Measurements from ENCODE around the gene ANKRD39. TPM values are rescaled to one million over a fixed set of nuclear protein-coding genes. Genes with fewer than 3 reads are reported as not detected.
A peak's percentile ranks its signal among the peaks of the same experiment; 100 is the strongest.

ANKRD39 gene
- total RNA-seq, 1 experiment from 2014 or later: 19.3 TPM

- no TSS peak for BruUV-seq (replicated peaks)
- Histone ChIP-seq H3K9me3 (no peaks in the 10 kb centered on the region), H3K36me3 (ENCODE audit: control insufficient read depth, insufficient read depth, low read length) (no peaks in the 10 kb centered on the region), H3K27me3 (replicated peaks; ENCODE audit: control insufficient read depth, insufficient read depth, low read length) (no peaks in the 10 kb centered on the region), H3K4me3 (ENCODE audit: low read depth, low read length) (no peak overlapping the region), H3K4me1 (peaks cover 24% of the 10 kb centered on the region)
- peaks cover 13% of the 10 kb centered on the region for H3K4me1 Mint-ChIP-seq (ENCODE audit: low read depth, unreplicated experiment)
- H3K27ac Mint-ChIP-seq (ENCODE audit: unreplicated experiment): no peak overlapping the region
- H3K9me3 Mint-ChIP-seq (ENCODE audit: unreplicated experiment): no peaks in the 10 kb centered on the region
- peak in 1 of 2 experiments; percentile 25 for DNase-seq
- ChIA-PET POLR2A (no interaction called here), CTCF (no interaction called here)
- TF ChIP-seq CTCF (IDR thresholded peaks at IDR 0.05; ENCODE audit: insufficient read depth in 1 of 2, low read depth in 1 of 2, low read length in 1 of 2, severe bottlenecking in 1 of 2, unreplicated experiment in 1 of 2): no peak
- H3K36me3 Mint-ChIP-seq (ENCODE audit: insufficient read depth, unreplicated experiment): no peaks in the 10 kb centered on the region
- intact Hi-C loops (cut with micrococcal nuclease; ENCODE audit: unreplicated experiment): no loop called here
- H3K27me3 Mint-ChIP-seq (ENCODE audit: insufficient read depth, unreplicated experiment): no peaks in the 10 kb centered on the region
- H3K4me3 Mint-ChIP-seq (ENCODE audit: unreplicated experiment): no peak overlapping the region
Observed at GRCh38 chr2:96893289-96894150, 35.7 kb upstream of the ANKRD39 start.

GRCh38 chr2:96891591-96892333 is 33.9 kb upstream of the ANKRD39 start:
- Mint-ChIP-seq H3K9me3 (ENCODE audit: unreplicated experiment) (no peaks in the 10 kb centered on the region), H3K4me3 (ENCODE audit: unreplicated experiment) (no peak overlapping the region), H3K27ac (ENCODE audit: unreplicated experiment) (no peak overlapping the region), H3K36me3 (ENCODE audit: insufficient read depth, unreplicated experiment) (no peaks in the 10 kb centered on the region), H3K27me3 (ENCODE audit: insufficient read depth, unreplicated experiment) (no peaks in the 10 kb centered on the region), H3K4me1 (ENCODE audit: low read depth, unreplicated experiment) (peaks cover 29% of the 10 kb centered on the region)
- no peak overlapping the region for H3K4me3 ChIP-seq (ENCODE audit: low read depth, low read length)
- no TSS peak for BruUV-seq (replicated peaks)
- H3K36me3 ChIP-seq (ENCODE audit: control insufficient read depth, insufficient read depth, low read length): no peaks in the 10 kb centered on the region
- H3K9me3 ChIP-seq: no peaks in the 10 kb centered on the region
- H3K27me3 ChIP-seq (replicated peaks; ENCODE audit: control insufficient read depth, insufficient read depth, low read length): no peaks in the 10 kb centered on the region
- no peak for DNase-seq
- no peak for TF ChIP-seq CTCF (IDR thresholded peaks at IDR 0.05; ENCODE audit: insufficient read depth in 1 of 2, low read depth in 1 of 2, low read length in 1 of 2, severe bottlenecking in 1 of 2, unreplicated experiment in 1 of 2)
- ChIA-PET POLR2A (no interaction called here), CTCF (no interaction called here)
- H3K4me1 ChIP-seq: peaks cover 38% of the 10 kb centered on the region
- intact Hi-C loops (cut with micrococcal nuclease; ENCODE audit: unreplicated experiment): no loop called here

GRCh38 chr2:96890726-96891385 is 33.0 kb upstream of the ANKRD39 start:
- no peak overlapping the region for H3K27ac Mint-ChIP-seq (ENCODE audit: unreplicated experiment)
- intact Hi-C loops (cut with micrococcal nuclease; ENCODE audit: unreplicated experiment): no loop called here
- H3K9me3 ChIP-seq: no peaks in the 10 kb centered on the region
- H3K4me3 Mint-ChIP-seq (ENCODE audit: unreplicated experiment): no peak overlapping the region
- H3K27me3 Mint-ChIP-seq (ENCODE audit: insufficient read depth, unreplicated experiment): no peaks in the 10 kb centered on the region
- BruUV-seq (replicated peaks): no TSS peak
- no peaks in the 10 kb centered on the region for H3K9me3 Mint-ChIP-seq (ENCODE audit: unreplicated experiment)
- H3K4me1 Mint-ChIP-seq (ENCODE audit: low read depth, unreplicated experiment): peaks cover 34% of the 10 kb centered on the region
- H3K4me3 ChIP-seq (ENCODE audit: low read depth, low read length): no peak overlapping the region
- no peaks in the 10 kb centered on the region for H3K36me3 Mint-ChIP-seq (ENCODE audit: insufficient read depth, unreplicated experiment)
- CTCF ChIA-PET: interaction anchor here (0.8 to 1.4 kb wide), 4 partner anchors 22 to 60 kb away, joined by 3 to 14 read pairs (median 5); no protein-coding TSS in a partner anchor
- TF ChIP-seq CTCF (IDR thresholded peaks at IDR 0.05; ENCODE audit: insufficient read depth in 1 of 2, low read depth in 1 of 2, low read length in 1 of 2, severe bottlenecking in 1 of 2, unreplicated experiment in 1 of 2): no peak
- no peak for DNase-seq
- POLR2A ChIA-PET: no interaction called here
- H3K4me1 ChIP-seq: peaks cover 46% of the 10 kb centered on the region
- no peaks in the 10 kb centered on the region for H3K27me3 ChIP-seq (replicated peaks; ENCODE audit: control insufficient read depth, insufficient read depth, low read length)
- H3K36me3 ChIP-seq (ENCODE audit: control insufficient read depth, insufficient read depth, low read length): no peaks in the 10 kb centered on the region
